SK-N-SH (cell line): ENCODE measurements around the gene DEXI. TPM values are rescaled to one million over a fixed set of nuclear protein-coding genes. Genes with fewer than 3 reads are reported as not detected.

Source experiments
- CTCF ChIA-PET: fragments of 300-600, 350-600 bp; formaldehyde crosslinking; extraction: SDS; loops from one replicate; lab custom pipeline; 2021; lab: Yijun Ruan, JAX
- POLR2A ChIA-PET: fragments of 350-600 bp; sonication (Branson Sonifier 250); formaldehyde crosslinking; extraction: SDS; loops from one replicate; lab custom pipeline; 2020; ENCODE audit warnings: antibody characterized with exemption, inconsistent platforms; lab: Yijun Ruan, JAX
- DNase-seq: peaks from one replicate; pipeline ENCODE4 v3.0.0; 2012
- H2AFZ ChIP-seq: fragments of 200-600 bp; sonication (generic); 2 replicates; pipeline ENCODE4 v1.8.1; 2016; ENCODE audit warnings: antibody characterized with exemption, mild to moderate bottlenecking, low read depth
- H3F3A ChIP-seq: fragments of 200-600 bp; sonication (generic); replicated peaks from 2 replicates; pipeline ENCODE3; 2016; ENCODE audit warnings: antibody characterized with exemption, mild to moderate bottlenecking; ENCODE audit not compliant: insufficient read depth
- H3K27ac ChIP-seq, 2 experiments: fragments of 200-500 bp in 1 of 2; fragments of 200-600 bp in 1 of 2; sonication (Bioruptor generic) in 1 of 2; sonication (generic), shearing (Covaris generic) in 1 of 2; 2 replicates each; pipeline versions ENCODE4 v1.5.1 to v1.6.1; 2014 to 2016; ENCODE audit warnings: low read depth in 2 of 2, inconsistent platforms in 1 of 2, low read length in 1 of 2, mild to moderate bottlenecking in 1 of 2, mixed read lengths in 1 of 2
- H3K27me3 ChIP-seq: fragments of 200-600 bp; sonication (generic), shearing (Covaris generic); 2 replicates; pipeline ENCODE4 v1.6.1; 2016; ENCODE audit warnings: mixed run types; ENCODE audit not compliant: insufficient read depth
- H3K36me3 ChIP-seq, 2 experiments: fragments of 200-500 bp in 1 of 2; fragments of 200-600 bp in 1 of 2; sonication (Bioruptor generic) in 1 of 2; sonication (generic) in 1 of 2; replicated peaks in 1 of 2; 2 replicates each; pipeline versions ENCODE3 to v1.5.1; 2014 to 2016; ENCODE audit warnings: low read length in 1 of 2, mild to moderate bottlenecking in 1 of 2; ENCODE audit not compliant: insufficient read depth in 2 of 2, control insufficient read depth in 1 of 2
- H3K4me1 ChIP-seq, 2 experiments: fragments of 200-500 bp in 1 of 2; fragments of 200-600 bp in 1 of 2; sonication (Bioruptor generic) in 1 of 2; sonication (generic), shearing (Covaris generic) in 1 of 2; 2 replicates each; pipeline versions ENCODE4 v1.5.1 to v1.6.1; 2014 to 2016; ENCODE audit warnings: low read depth in 1 of 2, low read length in 1 of 2, mixed run types in 1 of 2; ENCODE audit not compliant: insufficient read depth in 2 of 2, control insufficient read depth in 1 of 2
- H3K4me2 ChIP-seq: fragments of 200-600 bp; sonication (generic), shearing (Covaris generic); 2 replicates; pipeline ENCODE4 v1.6.1; 2017; ENCODE audit warnings: mixed run types
- H3K4me3 ChIP-seq, 2 experiments: fragments of 200-500 bp in 1 of 2; fragments of 200-600 bp in 1 of 2; sonication (Bioruptor generic) in 1 of 2; sonication (generic), shearing (Covaris generic) in 1 of 2; 2 replicates each; pipeline versions ENCODE4 v1.5.1 to v1.8.1; 2014 to 2016; ENCODE audit warnings: low read depth in 2 of 2, inconsistent platforms in 1 of 2, low read length in 1 of 2, mild to moderate bottlenecking in 1 of 2, mixed read lengths in 1 of 2, moderate library complexity in 1 of 2
- H3K79me2 ChIP-seq: fragments of 200-600 bp; sonication (generic); 2 replicates; pipeline ENCODE4 v1.8.1; 2017; ENCODE audit warnings: mild to moderate bottlenecking; ENCODE audit not compliant: insufficient read depth
- H3K9ac ChIP-seq: fragments of 200-600 bp; sonication (generic); 2 replicates; pipeline ENCODE4 v1.6.1; 2017; ENCODE audit warnings: mixed run types
- H3K9me2 ChIP-seq: fragments of 200-600 bp; sonication (generic); 2 replicates; pipeline ENCODE4 v1.6.1; 2017; ENCODE audit warnings: mixed run types
- H3K9me3 ChIP-seq: fragments of 200-600 bp; sonication (generic); 2 replicates; pipeline ENCODE4 v1.6.1; 2017; ENCODE audit warnings: mixed run types, mild to moderate bottlenecking, moderate library complexity
- H4K20me1 ChIP-seq: fragments of 200-600 bp; sonication (generic); 2 replicates; pipeline ENCODE4 v1.6.1; 2017; ENCODE audit warnings: mild to moderate bottlenecking, mixed run types; ENCODE audit not compliant: insufficient read depth
- CHD2 ChIP-seq: fragments of 150-350 bp; IDR thresholded peaks from 2 replicates; pipeline ENCODE4 v1.6.1; 2018; ENCODE audit warnings: low read length; ENCODE audit not compliant: partially characterized antibody
- EZH2phosphoT487 ChIP-seq: fragments of 200-600 bp; sonication (generic); IDR thresholded peaks from 2 replicates; pipeline ENCODE4 v1.6.1; 2017; ENCODE audit warnings: low read depth, mixed run types, mild to moderate bottlenecking, antibody characterized with exemption, moderate library complexity, borderline replicate concordance
- GABPA ChIP-seq: IDR thresholded peaks from 2 replicates; pipeline ENCODE4 v1.4.0; 2012; ENCODE audit warnings: low read depth, mild to moderate bottlenecking
- MAX ChIP-seq: IDR thresholded peaks from 2 replicates; pipeline ENCODE4 v1.4.0; 2012; ENCODE audit warnings: low read depth
- POLR2AphosphoS5 ChIP-seq: IDR thresholded peaks from 2 replicates; pipeline ENCODE4 v1.6.1; 2012; ENCODE audit warnings: low read depth, low read length
- RFX5 ChIP-seq: IDR thresholded peaks from 2 replicates; pipeline ENCODE4 v1.6.1; 2012; ENCODE audit warnings: mild to moderate bottlenecking, improper control_type of control experiment, low read length
- SIN3A ChIP-seq: IDR thresholded peaks from 2 replicates; pipeline ENCODE4 v1.6.1; 2012; ENCODE audit warnings: low read depth, mild to moderate bottlenecking, low read length, moderate library complexity, borderline replicate concordance
- SMC3 ChIP-seq: IDR thresholded peaks from 2 replicates; pipeline ENCODE4 v1.6.1; 2012; ENCODE audit warnings: low read depth, low read length, improper control_type of control experiment
- TEAD4 ChIP-seq: IDR thresholded peaks from 2 replicates; pipeline ENCODE4 v1.4.0; 2012; ENCODE audit warnings: mild to moderate bottlenecking, borderline replicate concordance; ENCODE audit not compliant: insufficient read depth
- ZBTB33 ChIP-seq: IDR thresholded peaks from 2 replicates; pipeline ENCODE4 v1.4.0; 2012; ENCODE audit warnings: low read depth, borderline replicate concordance
- WGBS: methylation state at CpG from one replicate; pipeline ENCODE4 v1.1.6; 2017; ENCODE audit warnings: low lambda C conversion rate; 5-methylcytosine and 5-hydroxymethylcytosine counted together
- polyA plus RNA-seq, 3 experiments: library from polyadenylated mRNA; depleted of rRNA; stranded (reverse); fragments of >200 nt; gene quantifications; 2 replicates each; pipeline ENCODE4 v1.2.3, GENCODE V29; 2012
- TF ChIP-seq, protein P1 (sequence below): fragments of 200-600 bp; sonication (generic); IDR thresholded peaks from 2 replicates; pipeline ENCODE4 v1.6.1; 2017; ENCODE audit warnings: antibody characterized with exemption, mild to moderate bottlenecking, moderate library complexity

Gene DEXI
- polyA plus RNA-seq, 1 of the 3 experiments (the other 2 are of a cell fraction), result 55.5 TPM

DNA sequence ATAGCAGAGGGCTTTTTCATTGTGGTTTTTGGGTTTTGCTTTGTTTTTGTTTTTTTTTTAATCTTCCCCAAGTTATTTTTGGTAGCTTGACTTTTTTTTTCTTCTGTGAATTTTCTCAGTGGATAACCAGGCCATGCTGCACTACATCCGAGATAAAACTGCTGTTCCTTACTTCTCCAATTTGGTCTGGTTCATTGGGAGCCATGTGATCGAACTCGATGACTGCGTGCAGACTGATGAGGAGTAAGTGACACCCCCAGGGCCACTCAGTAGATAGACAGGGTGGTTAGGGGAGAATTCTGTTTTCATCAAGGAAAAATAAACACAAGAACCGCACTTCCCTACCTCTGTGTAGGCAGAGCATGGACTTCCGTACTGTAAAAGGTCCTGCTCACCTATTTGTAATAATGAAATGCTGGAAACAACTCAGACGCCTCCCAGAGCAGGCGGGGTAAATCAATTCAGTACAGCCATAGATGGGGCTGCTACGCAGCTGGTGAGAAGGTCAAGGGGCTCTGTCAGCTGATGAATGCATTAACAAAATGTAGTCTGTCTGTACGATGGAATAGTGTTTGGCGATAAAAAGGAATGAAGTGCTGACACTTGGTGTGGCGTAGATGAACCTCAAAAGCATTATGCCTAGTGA, 30.7 kb upstream of the DEXI start:
- H3K9me2 ChIP-seq, result no peaks in the 10 kb centered on the region
- peaks cover 5 to 25% of the 10 kb centered on the region in 2 experiments; a peak in 3 of 4 replicates for H3K4me1 ChIP-seq
- no peak for DNase-seq
- H3K36me3 ChIP-seq, result peaks cover 21 to 27% of the 10 kb centered on the region in 2 experiments
- WGBS, result 91% methylated on average over 12 of the region's 12 CpGs
- H3F3A ChIP-seq, result peaks cover 12% of the 10 kb centered on the region
- H3K27ac ChIP-seq, result no peak overlapping the region
- H2AFZ ChIP-seq, result no peak overlapping the region
- H3K27me3 ChIP-seq, result no peaks in the 10 kb centered on the region
- no peaks in the 10 kb centered on the region for H4K20me1 ChIP-seq
- no peak for TF ChIP-seq CHD2
- CTCF ChIA-PET, result interaction anchor here (0.8 to 12.7 kb wide), 7 partner anchors 9 to 285 kb away, joined by 3 to 318 read pairs (median 4); partner anchors contain the start of genes CLEC16A and SOCS1
- H3K9ac ChIP-seq, result no peak overlapping the region
- no peaks in the 10 kb centered on the region for H3K9me3 ChIP-seq
- H3K4me2 ChIP-seq, result no peak overlapping the region
- H3K4me3 ChIP-seq, result no peak overlapping the region
- POLR2A ChIA-PET, result interaction anchor here (2.1 kb wide), 1 partner anchor 283 kb away, joined by 9 read pairs; the partner anchor contains the start of gene SOCS1
- H3K79me2 ChIP-seq, result no peaks in the 10 kb centered on the region

DNA sequence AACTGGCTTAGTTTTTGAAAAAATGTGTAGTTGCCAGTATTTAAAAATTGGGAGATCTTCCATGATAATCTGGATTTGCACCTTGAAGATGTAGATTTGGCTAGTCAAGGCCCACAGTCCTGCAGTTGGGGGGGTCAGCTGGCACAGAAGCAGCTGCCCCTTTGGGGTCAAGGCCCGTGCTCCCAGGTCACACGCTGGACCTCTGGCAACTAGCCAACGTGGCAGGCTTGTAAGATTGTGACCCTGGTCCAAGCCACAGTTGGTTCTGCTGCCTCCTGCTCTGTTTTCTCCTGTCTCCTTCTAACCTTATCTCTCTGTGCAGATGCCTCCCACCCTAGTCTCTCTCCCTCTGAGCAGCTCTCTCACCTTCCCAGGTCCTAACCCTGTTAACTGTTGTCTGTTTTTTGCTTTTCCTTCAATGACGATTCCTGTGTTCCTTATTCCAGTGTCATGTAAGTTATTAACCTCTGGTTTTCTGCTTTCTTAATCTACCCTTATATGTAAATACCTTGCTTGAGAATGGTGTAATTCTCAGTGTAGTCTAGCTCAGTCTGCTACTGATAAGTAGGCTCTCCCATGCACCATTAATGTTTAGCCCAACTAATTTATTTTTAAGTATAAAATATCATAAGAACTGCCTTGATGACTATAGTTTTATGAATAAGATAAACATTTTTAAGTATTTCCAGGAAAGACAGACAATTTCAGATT, 30.0 kb upstream of the DEXI start:
- TF ChIP-seq TEAD4 (no peak), EZH2phosphoT487 (no peak), ZBTB33 (no peak), GABPA (no peak), MAX (no peak), SMC3 (no peak), SIN3A (no peak), CHD2 (no peak), RFX5 (no peak), POLR2AphosphoS5 (no peak)
- TF ChIP-seq, protein P1, sequence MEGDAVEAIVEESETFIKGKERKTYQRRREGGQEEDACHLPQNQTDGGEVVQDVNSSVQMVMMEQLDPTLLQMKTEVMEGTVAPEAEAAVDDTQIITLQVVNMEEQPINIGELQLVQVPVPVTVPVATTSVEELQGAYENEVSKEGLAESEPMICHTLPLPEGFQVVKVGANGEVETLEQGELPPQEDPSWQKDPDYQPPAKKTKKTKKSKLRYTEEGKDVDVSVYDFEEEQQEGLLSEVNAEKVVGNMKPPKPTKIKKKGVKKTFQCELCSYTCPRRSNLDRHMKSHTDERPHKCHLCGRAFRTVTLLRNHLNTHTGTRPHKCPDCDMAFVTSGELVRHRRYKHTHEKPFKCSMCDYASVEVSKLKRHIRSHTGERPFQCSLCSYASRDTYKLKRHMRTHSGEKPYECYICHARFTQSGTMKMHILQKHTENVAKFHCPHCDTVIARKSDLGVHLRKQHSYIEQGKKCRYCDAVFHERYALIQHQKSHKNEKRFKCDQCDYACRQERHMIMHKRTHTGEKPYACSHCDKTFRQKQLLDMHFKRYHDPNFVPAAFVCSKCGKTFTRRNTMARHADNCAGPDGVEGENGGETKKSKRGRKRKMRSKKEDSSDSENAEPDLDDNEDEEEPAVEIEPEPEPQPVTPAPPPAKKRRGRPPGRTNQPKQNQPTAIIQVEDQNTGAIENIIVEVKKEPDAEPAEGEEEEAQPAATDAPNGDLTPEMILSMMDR, result no peak
- H3F3A ChIP-seq, result peaks cover 12% of the 10 kb centered on the region
- H3K4me1 ChIP-seq, result peaks cover 5 to 28% of the 10 kb centered on the region in 2 experiments; a peak in 3 of 4 replicates
- H3K4me3 ChIP-seq, result no peak overlapping the region
- ChIA-PET POLR2A (interaction anchor here (2.1 kb wide), 1 partner anchor 283 kb away, joined by 9 read pairs; the partner anchor contains the start of gene SOCS1), CTCF (interaction anchor here (0.8 to 12.7 kb wide), 8 partner anchors 8 to 295 kb away, joined by 3 to 318 read pairs (median 4); partner anchors contain the start of genes CLEC16A and SOCS1)
- no peaks in the 10 kb centered on the region for H4K20me1 ChIP-seq
- no peaks in the 10 kb centered on the region for H3K9me2 ChIP-seq
- H3K27me3 ChIP-seq, result no peaks in the 10 kb centered on the region
- no peaks in the 10 kb centered on the region for H3K9me3 ChIP-seq
- H3K79me2 ChIP-seq, result no peaks in the 10 kb centered on the region
- H3K36me3 ChIP-seq, result peaks cover 18 to 25% of the 10 kb centered on the region in 2 experiments
- H3K27ac ChIP-seq, result peak overlapping the region in 1 of 2 experiments; percentile 38; a peak in 1 of 4 replicates
- no peak overlapping the region; the same call in 1 of the 2 replicates for H3K9ac ChIP-seq
- no peak overlapping the region for H2AFZ ChIP-seq
- H3K4me2 ChIP-seq, result no peak overlapping the region
- no peak for DNase-seq
- WGBS, result 68% methylated on average over 4 of the region's 4 CpGs
